SK-N-SH treated with all-trans-retinoic acid at 6 μM for 48 hours (cell line): ENCODE data around the gene ALG2.

Experiments
- ATAC-seq: fragments of 200-7000 bp; cut with Tn5 transposase; 3 replicates; pipeline ENCODE4 v1.9.1; 2020; ENCODE audit warnings: mild to moderate bottlenecking, moderate library complexity
- ARNTL ChIP-seq: fragments of 450-650 bp; formaldehyde crosslinking; IDR thresholded peaks from 2 replicates; pipeline ENCODE4 v1.5.0; 2020; ENCODE audit warnings: low read depth, mild to moderate bottlenecking, moderate library complexity, borderline replicate concordance
- CSDC2 ChIP-seq: fragments of 250-450 bp; sonication (Bioruptor Pico); IDR thresholded peaks from 2 replicates; pipeline ENCODE4 v1.5.0; 2020; ENCODE audit warnings: mild to moderate bottlenecking, moderate library complexity
- CSRNP3 ChIP-seq: fragments of 250-450 bp; sonication (Bioruptor Pico); IDR thresholded peaks from 2 replicates; pipeline ENCODE4 v1.5.1; 2021; ENCODE audit warnings: mild to moderate bottlenecking, moderate library complexity
- ESRRG ChIP-seq: fragments of 250-450 bp; sonication (Bioruptor Pico); IDR thresholded peaks from 2 replicates; pipeline ENCODE4 v1.6.1; 2021; ENCODE audit warnings: mild to moderate bottlenecking
- GLIS3 ChIP-seq: fragments of 250-450 bp; sonication (Bioruptor Pico); IDR thresholded peaks from 2 replicates; pipeline ENCODE4 v1.5.0; 2020; ENCODE audit warnings: mild to moderate bottlenecking, moderate library complexity
- ISL1 ChIP-seq: fragments of 250-450 bp; sonication (Bioruptor Pico); IDR thresholded peaks from 2 replicates; pipeline ENCODE4 v2.1.2; 2022; ENCODE audit warnings: mild to moderate bottlenecking, moderate library complexity
- OSR1 ChIP-seq: fragments of 250-450 bp; sonication (Bioruptor Pico); IDR thresholded peaks from 2 replicates; pipeline ENCODE4 v1.8.0; 2022; ENCODE audit warnings: moderate library complexity, mild to moderate bottlenecking, inconsistent platforms
- PATZ1 ChIP-seq: fragments of 250-450 bp; sonication (Bioruptor Pico); IDR thresholded peaks from 2 replicates; pipeline ENCODE4 v1.8.0; 2020; ENCODE audit warnings: mild to moderate bottlenecking, moderate library complexity, borderline replicate concordance
- POU6F1 ChIP-seq: fragments of 250-450 bp; sonication (Bioruptor Pico); IDR thresholded peaks from 2 replicates; pipeline ENCODE4 v1.8.0; 2021; ENCODE audit warnings: low read depth, mild to moderate bottlenecking, moderate library complexity, borderline replicate concordance
- PPARA ChIP-seq: fragments of 250-450 bp; sonication (Bioruptor Pico); IDR thresholded peaks from 2 replicates; pipeline ENCODE4 v1.5.0; 2020; ENCODE audit warnings: mild to moderate bottlenecking, borderline replicate concordance
- RARB ChIP-seq: fragments of 250-450 bp; sonication (Bioruptor Pico); IDR thresholded peaks from 2 replicates; pipeline ENCODE4 v1.8.0; 2021; ENCODE audit warnings: mild to moderate bottlenecking, moderate library complexity
- SNAI2 ChIP-seq: fragments of 250-450 bp; sonication (Bioruptor Pico); IDR thresholded peaks from 2 replicates; pipeline ENCODE4 v1.5.0; 2020; ENCODE audit warnings: mild to moderate bottlenecking, moderate library complexity
- TSHZ2 ChIP-seq: fragments of 250-450 bp; sonication (Bioruptor Pico); IDR thresholded peaks from 2 replicates; pipeline ENCODE4 v1.5.0; 2020; ENCODE audit warnings: mild to moderate bottlenecking, moderate library complexity
- ZC3H10 ChIP-seq: fragments of 250-450 bp; sonication (Bioruptor Pico); IDR thresholded peaks from 2 replicates; pipeline ENCODE4 v1.5.1; 2021; ENCODE audit warnings: mild to moderate bottlenecking, moderate library complexity
- ZFP3 ChIP-seq: fragments of 250-450 bp; sonication (Bioruptor Pico); IDR thresholded peaks from 2 replicates; pipeline ENCODE4 v1.5.0; 2020; ENCODE audit warnings: mild to moderate bottlenecking, moderate library complexity
- ZFP30 ChIP-seq: fragments of 450-650 bp; formaldehyde crosslinking; IDR thresholded peaks from 2 replicates; pipeline ENCODE4 v1.5.0; 2022; ENCODE audit warnings: mild to moderate bottlenecking, moderate library complexity
- ZNF565 ChIP-seq: fragments of 450-650 bp; formaldehyde crosslinking; conservative IDR thresholded peaks from 2 replicates; pipeline ENCODE4 v1.5.0; 2020; ENCODE audit warnings: low read depth, mild to moderate bottlenecking, moderate library complexity
- ZNF70 ChIP-seq: fragments of 450-650 bp; formaldehyde crosslinking; IDR thresholded peaks from 2 replicates; pipeline ENCODE4 v1.5.0; 2020; ENCODE audit warnings: mild to moderate bottlenecking, moderate library complexity
- ZNF8 ChIP-seq: fragments of 450-650 bp; formaldehyde crosslinking; IDR thresholded peaks from 2 replicates; pipeline ENCODE4 v1.5.0; 2020; ENCODE audit warnings: mild to moderate bottlenecking, moderate library complexity

The ALG2 gene, protein sequence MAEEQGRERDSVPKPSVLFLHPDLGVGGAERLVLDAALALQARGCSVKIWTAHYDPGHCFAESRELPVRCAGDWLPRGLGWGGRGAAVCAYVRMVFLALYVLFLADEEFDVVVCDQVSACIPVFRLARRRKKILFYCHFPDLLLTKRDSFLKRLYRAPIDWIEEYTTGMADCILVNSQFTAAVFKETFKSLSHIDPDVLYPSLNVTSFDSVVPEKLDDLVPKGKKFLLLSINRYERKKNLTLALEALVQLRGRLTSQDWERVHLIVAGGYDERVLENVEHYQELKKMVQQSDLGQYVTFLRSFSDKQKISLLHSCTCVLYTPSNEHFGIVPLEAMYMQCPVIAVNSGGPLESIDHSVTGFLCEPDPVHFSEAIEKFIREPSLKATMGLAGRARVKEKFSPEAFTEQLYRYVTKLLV

DNA sequence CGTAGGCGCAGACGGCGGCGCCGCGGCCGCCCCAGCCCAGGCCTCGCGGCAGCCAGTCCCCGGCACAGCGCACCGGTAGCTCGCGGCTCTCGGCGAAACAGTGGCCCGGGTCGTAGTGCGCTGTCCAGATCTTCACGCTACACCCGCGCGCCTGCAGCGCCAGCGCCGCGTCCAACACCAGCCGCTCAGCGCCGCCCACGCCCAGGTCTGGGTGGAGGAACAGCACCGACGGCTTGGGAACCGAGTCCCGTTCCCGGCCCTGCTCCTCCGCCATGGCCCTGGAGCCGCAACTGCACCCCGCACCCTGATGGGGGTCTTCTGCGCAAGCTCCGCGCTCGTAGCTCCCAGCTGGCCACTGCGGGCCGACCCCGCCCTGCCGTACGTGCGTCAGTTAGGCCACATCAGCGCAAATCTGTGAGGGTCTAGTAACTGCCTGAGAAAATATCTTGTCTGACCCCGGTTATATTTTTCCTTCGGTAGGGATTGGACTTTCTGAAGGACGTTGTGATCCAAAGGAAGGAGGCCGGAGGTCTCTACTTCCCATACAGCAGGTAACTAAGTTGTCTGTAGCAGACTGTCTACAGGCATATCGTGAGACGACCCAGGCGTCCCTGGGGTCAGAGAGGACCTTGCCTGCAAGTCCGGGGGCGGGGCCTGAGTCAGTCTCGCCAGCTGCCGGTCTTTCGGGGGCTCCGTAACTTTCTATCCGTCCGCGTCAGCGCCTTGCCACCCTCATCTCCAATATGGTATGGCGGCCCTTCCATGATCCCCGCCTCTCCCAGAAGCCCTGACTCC, at the start of gene ALG2, which contains the start of gene SEC61B:
Gene ALG2, minus strand, starts transcription at position 322 of the 795 bp plus-strand sequence. Its CDS starts 48 bp downstream, at position 274.
Gene SEC61B, plus strand, starts transcription at position 662 of the 795 bp plus-strand sequence. Its CDS starts 82 bp downstream, at position 744.
- TF ChIP-seq PPARA (CRISPR knock-in tag): no peak
- no peak for TF ChIP-seq CSDC2
- TF ChIP-seq OSR1 (CRISPR knock-in tag): no peak
- TF ChIP-seq ZNF565 (CRISPR knock-in tag): no peak
- TF ChIP-seq ZFP30 (CRISPR knock-in tag): no peak
- TF ChIP-seq PATZ1 (CRISPR knock-in tag): no peak
- TF ChIP-seq GLIS3 (CRISPR knock-in tag): no peak
- no peak for TF ChIP-seq ZNF70
- TF ChIP-seq ARNTL (CRISPR knock-in tag): no peak
- 0 out of 2 replicates have a peak, but pooled peaks have one; percentile 16 for TF ChIP-seq TSHZ2 (CRISPR knock-in tag)
- TF ChIP-seq SNAI2 (CRISPR knock-in tag): no peak
- no peak for TF ChIP-seq ESRRG
- TF ChIP-seq CSRNP3 (CRISPR knock-in tag): no peak
- peak; percentile 67; the same call in 1 of the 2 replicates for TF ChIP-seq ZFP3 (CRISPR knock-in tag)
- TF ChIP-seq ZNF8 (CRISPR knock-in tag): no peak
- no peak for TF ChIP-seq ISL1 (CRISPR knock-in tag)
- peak; percentile 97 for ATAC-seq

DNA sequence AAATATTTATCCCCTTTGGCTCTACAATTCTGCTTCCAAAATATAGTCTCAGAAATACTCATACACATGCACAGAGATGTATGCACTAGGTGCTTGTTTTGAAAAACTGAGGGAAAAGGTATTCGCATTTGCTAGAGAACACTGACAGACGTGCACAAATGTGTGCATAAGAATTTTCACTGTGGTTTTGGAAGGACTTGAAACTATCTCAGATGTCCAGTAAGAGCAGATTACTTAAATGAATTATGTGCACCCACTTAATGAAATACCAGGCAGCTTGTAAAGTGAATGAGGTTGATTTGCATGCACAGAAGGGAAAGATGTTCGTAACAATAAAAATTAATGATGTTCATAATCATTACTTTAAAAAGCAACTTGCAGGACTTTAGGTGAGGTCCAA, 48.7 kb upstream of the ALG2 start:
- TF ChIP-seq ZNF70: no peak
- TF ChIP-seq ZFP3 (CRISPR knock-in tag): no peak
- TF ChIP-seq ZC3H10 (CRISPR knock-in tag): no peak
- no peak for TF ChIP-seq RARB
- ATAC-seq: no peak

GRCh38 chr9:99269416-99269815, 47.7 kb upstream of the ALG2 start:
- peak; percentile 69 for TF ChIP-seq ISL1 (CRISPR knock-in tag)
- TF ChIP-seq POU6F1 (CRISPR knock-in tag): no peak
- no peak for TF ChIP-seq ZFP3 (CRISPR knock-in tag)
- TF ChIP-seq, all 23 proteins: peak for 1
- ATAC-seq: no peak; the same call in 2 of the 3 replicates
